Kidney (tissue), 14 donors: ENCODE results near the gene PCLO. TPM values are rescaled to one million over a fixed set of nuclear protein-coding genes. Genes with fewer than 3 reads are reported as not detected.

Source experiments
- DNase-seq, 5 donors: peaks; one replicate each; pipeline ENCODE4 v3.0.0-alpha.2; 2013 to 2020
- FAIRE-seq: peaks from 2 replicates; lab custom pipeline; 2012; peaks lifted over from hg19 to GRCh38; lab: Jason Lieb, UNC
- H3K27ac ChIP-seq, 2 donors: one replicate each; pipeline ENCODE4 v1.7.0; 2013; ENCODE audit warnings: low read depth in 2 of 2, low read length in 2 of 2, inconsistent platforms in 1 of 2
- H3K27me3 ChIP-seq: one replicate; pipeline ENCODE4 v1.7.1; 2013; ENCODE audit warnings: low read length, inconsistent platforms; ENCODE audit not compliant: control insufficient read depth, insufficient read depth
- H3K36me3 ChIP-seq, 3 donors: one replicate each; pipeline versions ENCODE4 v1.7.0 to v1.7.1; 2013; ENCODE audit warnings: low read length in 3 of 3, control low read depth in 1 of 3, inconsistent platforms in 1 of 3; ENCODE audit not compliant: insufficient read depth in 3 of 3, control insufficient read depth in 2 of 3
- H3K4me1 ChIP-seq, 3 donors: one replicate each; pipeline versions ENCODE4 v1.7.0 to v1.7.1; 2013; ENCODE audit warnings: low read length in 3 of 3, inconsistent platforms in 1 of 3, low read depth in 1 of 3; ENCODE audit not compliant: control insufficient read depth in 2 of 3, insufficient read depth in 2 of 3
- H3K4me3 ChIP-seq, 3 donors: one replicate each; pipeline versions ENCODE4 v1.7.0 to v1.8.1; 2013; ENCODE audit warnings: low read length in 3 of 3, control low read depth in 1 of 3, inconsistent platforms in 1 of 3
- H3K9ac ChIP-seq, 3 donors: one replicate each; pipeline versions ENCODE4 v1.7.0 to v1.7.1; 2013; ENCODE audit warnings: low read length in 3 of 3, control low read depth in 1 of 3, inconsistent platforms in 1 of 3
- H3K9me3 ChIP-seq, 3 donors: one replicate each; pipeline versions ENCODE4 v1.7.0 to v1.7.1; 2013; ENCODE audit warnings: low read length in 3 of 3, control low read depth in 1 of 3, inconsistent platforms in 1 of 3; ENCODE audit not compliant: control insufficient read depth in 2 of 3, insufficient read depth in 1 of 3
- intact Hi-C: fragments of 100-400 bp; cut with DNase I; formaldehyde crosslinking; loops from one replicate; pipeline ENCODE4 v1.11.1; 2022
- polyA plus RNA-seq: library from polyadenylated mRNA; stranded (reverse); fragments of 350-450 nt; fragmentation: Illumina TruSeq; extraction: RNeasy Lipid Tissue Mini Kit (QIAGEN cat#74804); gene quantifications from one replicate; pipeline ENCODE4 v1.2.3, GENCODE V29; 2014; ENCODE audit warnings: low read depth, low replicate concordance; ENCODE audit not compliant: insufficient read depth
- total RNA-seq: library from RNA; stranded (reverse); fragmentation: NEBNext Ultra II Directional; extraction: Animal tissue kit (Norgen Biotek cat#: 25700); gene quantifications from one replicate; pipeline ENCODE4 v1.2.1, GENCODE V29; 2021
- TF ChIP-seq, protein P1 (sequence below): IDR thresholded peaks from 3 replicates; pipeline ENCODE4 v1.5.1; 2012; ENCODE audit warnings: mild to moderate bottlenecking, moderate library complexity, borderline replicate concordance; ENCODE audit not compliant: insufficient read depth; ENCODE audit errors: extremely low read depth
- donor health status: control.
- donor health status: control.
- donor health status: control.
- donor health status: control.
- donor health status: control.
- donor health status: DM: yes; HTN: yes; CAD: no.
- donor health status: Normal renal cell carcinoma (clear cell type).

Gene PCLO
- total and polyA plus RNA-seq, 2 donors from 2014 or later: 4.0 to 12.0 TPM

DNA sequence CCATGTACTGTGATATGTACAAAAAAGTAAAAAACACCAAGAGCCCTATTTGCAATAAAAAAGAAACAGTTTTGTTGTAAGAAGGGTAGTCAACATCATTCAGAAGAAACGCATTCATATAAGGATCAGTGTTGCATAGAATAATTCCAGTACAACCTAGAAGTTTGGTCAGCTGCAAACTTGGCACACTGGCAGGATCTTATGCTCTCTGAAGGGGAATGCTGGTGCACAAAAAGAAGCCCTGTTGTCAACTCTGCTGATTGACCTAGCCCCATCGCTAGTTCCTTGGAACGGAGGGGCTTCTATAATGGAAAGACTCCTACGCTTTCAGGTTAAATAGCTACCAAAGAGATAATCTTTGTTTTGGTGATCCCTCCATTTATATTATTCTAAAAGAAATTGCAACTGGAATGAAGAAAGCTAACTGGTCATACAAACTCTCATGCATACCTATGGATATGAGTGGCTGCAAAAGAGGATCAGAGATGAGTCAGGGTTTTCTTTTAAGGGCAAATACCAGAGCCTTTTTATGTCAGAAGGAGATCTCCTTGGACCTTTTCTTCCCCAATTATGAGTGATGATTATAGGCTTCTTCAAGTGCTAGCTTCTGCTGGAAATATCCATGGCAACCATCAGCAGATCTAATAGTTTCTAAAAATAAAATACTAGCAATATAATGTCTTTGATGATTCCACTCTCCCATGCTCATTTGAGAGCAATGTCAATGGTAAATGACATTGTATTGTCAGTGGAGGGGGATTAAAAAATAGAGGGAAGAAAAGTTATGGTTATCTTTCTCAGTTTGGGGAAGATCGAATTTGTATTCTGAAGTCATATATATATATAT lies 406.8 kb downstream of the PCLO start:
- no peaks in the 10 kb centered on the region for H3K27me3 ChIP-seq
- no peaks in the 10 kb centered on the region for H3K36me3 ChIP-seq
- no peak for DNase-seq
- no peak overlapping the region for H3K9ac ChIP-seq
- FAIRE-seq: no peak
- no peak overlapping the region for H3K27ac ChIP-seq
- intact Hi-C loops: no loop called here
- no peaks in the 10 kb centered on the region for H3K9me3 ChIP-seq
- TF ChIP-seq, protein P1, sequence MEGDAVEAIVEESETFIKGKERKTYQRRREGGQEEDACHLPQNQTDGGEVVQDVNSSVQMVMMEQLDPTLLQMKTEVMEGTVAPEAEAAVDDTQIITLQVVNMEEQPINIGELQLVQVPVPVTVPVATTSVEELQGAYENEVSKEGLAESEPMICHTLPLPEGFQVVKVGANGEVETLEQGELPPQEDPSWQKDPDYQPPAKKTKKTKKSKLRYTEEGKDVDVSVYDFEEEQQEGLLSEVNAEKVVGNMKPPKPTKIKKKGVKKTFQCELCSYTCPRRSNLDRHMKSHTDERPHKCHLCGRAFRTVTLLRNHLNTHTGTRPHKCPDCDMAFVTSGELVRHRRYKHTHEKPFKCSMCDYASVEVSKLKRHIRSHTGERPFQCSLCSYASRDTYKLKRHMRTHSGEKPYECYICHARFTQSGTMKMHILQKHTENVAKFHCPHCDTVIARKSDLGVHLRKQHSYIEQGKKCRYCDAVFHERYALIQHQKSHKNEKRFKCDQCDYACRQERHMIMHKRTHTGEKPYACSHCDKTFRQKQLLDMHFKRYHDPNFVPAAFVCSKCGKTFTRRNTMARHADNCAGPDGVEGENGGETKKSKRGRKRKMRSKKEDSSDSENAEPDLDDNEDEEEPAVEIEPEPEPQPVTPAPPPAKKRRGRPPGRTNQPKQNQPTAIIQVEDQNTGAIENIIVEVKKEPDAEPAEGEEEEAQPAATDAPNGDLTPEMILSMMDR: no peak
- H3K4me3 ChIP-seq: no peak overlapping the region
- no peaks in the 10 kb centered on the region for H3K4me1 ChIP-seq

GRCh38 chr7:82750007-82750406 lies 412.7 kb downstream of the PCLO start:
- no peak for DNase-seq
- H3K9ac ChIP-seq: no peak overlapping the region

GRCh38 chr7:82745820-82746219 lies 416.9 kb downstream of the PCLO start:
- FAIRE-seq: no peak
- H3K27me3 ChIP-seq: no peaks in the 10 kb centered on the region

More at GRCh38 chr7:82750007-82750406, 412.7 kb downstream of the PCLO start:
- H3K27me3 ChIP-seq: no peaks in the 10 kb centered on the region
- no peaks in the 10 kb centered on the region for H3K36me3 ChIP-seq
- no peaks in the 10 kb centered on the region for H3K9me3 ChIP-seq
- no peak overlapping the region for H3K4me3 ChIP-seq
- intact Hi-C loops: no loop called here
- H3K4me1 ChIP-seq: no peaks in the 10 kb centered on the region
- TF ChIP-seq, protein P1: no peak
- H3K27ac ChIP-seq: no peak overlapping the region
- FAIRE-seq: no peak

More at GRCh38 chr7:82745820-82746219, 416.9 kb downstream of the PCLO start:
- H3K4me1 ChIP-seq: no peaks in the 10 kb centered on the region
- TF ChIP-seq, protein P1: no peak
- intact Hi-C loops: no loop called here
- no peak overlapping the region for H3K27ac ChIP-seq
- no peaks in the 10 kb centered on the region for H3K9me3 ChIP-seq
- H3K36me3 ChIP-seq: no peaks in the 10 kb centered on the region
- H3K9ac ChIP-seq: no peak overlapping the region
- DNase-seq: no peak
- H3K4me3 ChIP-seq: no peak overlapping the region
